MM.1S (cell line): ENCODE data around the gene DDX10.

ENCODE experiments used
- DNase-seq: peaks from one replicate; pipeline ENCODE4 v3.0.0-alpha.2; 2015
- H2AFZ ChIP-seq: fragments of 300-600 bp; sonication (generic); 2 replicates; pipeline ENCODE4 v1.6.0; 2016; ENCODE audit warnings: antibody characterized with exemption, low read length
- H3F3A ChIP-seq: fragments of 300-600 bp; sonication (generic); 2 replicates; pipeline ENCODE4 v1.6.1; 2016; ENCODE audit warnings: mild to moderate bottlenecking, antibody characterized with exemption, low read length, moderate library complexity, mixed read lengths; ENCODE audit not compliant: insufficient read depth
- H3K27ac ChIP-seq: fragments of 300-600 bp; sonication (generic); 2 replicates; pipeline ENCODE4 v1.5.1; 2016; ENCODE audit warnings: mild to moderate bottlenecking, low read length
- H3K27me3 ChIP-seq: fragments of 300-600 bp; sonication (generic); replicated peaks from 2 replicates; pipeline ENCODE4 v1.6.0; 2016; ENCODE audit warnings: low read length; ENCODE audit not compliant: insufficient read depth
- H3K36me3 ChIP-seq: fragments of 300-600 bp; sonication (generic); replicated peaks from 2 replicates; pipeline ENCODE4 v1.6.1; 2016; ENCODE audit warnings: mild to moderate bottlenecking, low read length, mixed read lengths; ENCODE audit not compliant: insufficient read depth
- H3K4me1 ChIP-seq: fragments of 300-600 bp; sonication (generic); 2 replicates; pipeline ENCODE4 v1.6.1; 2016; ENCODE audit warnings: low read length, mixed read lengths
- H3K4me2 ChIP-seq: fragments of 300-600 bp; sonication (generic); 2 replicates; pipeline ENCODE4 v1.6.0; 2016; ENCODE audit warnings: low read depth, low read length
- H3K4me3 ChIP-seq: fragments of 300-600 bp; sonication (generic); 2 replicates; pipeline ENCODE4 v1.5.1; 2016; ENCODE audit warnings: low read length, mixed read lengths
- H3K79me2 ChIP-seq: fragments of 300-600 bp; sonication (generic); 2 replicates; pipeline ENCODE4 v1.6.1; 2016; ENCODE audit warnings: mixed run types, low read length, mixed read lengths
- H3K9ac ChIP-seq: fragments of 300-600 bp; sonication (generic); 2 replicates; pipeline ENCODE4 v1.6.1; 2016; ENCODE audit warnings: low read length, mixed read lengths
- H3K9me2 ChIP-seq: fragments of 300-600 bp; sonication (generic); replicated peaks from 2 replicates; pipeline ENCODE4 v1.6.1; 2016; ENCODE audit warnings: mild to moderate bottlenecking, low read length, mixed read lengths; ENCODE audit not compliant: insufficient read depth
- H3K9me3 ChIP-seq: fragments of 300-600 bp; sonication (generic); replicated peaks from 2 replicates; pipeline ENCODE4 v1.6.1; 2016; ENCODE audit warnings: mild to moderate bottlenecking, low read length, mixed read lengths; ENCODE audit not compliant: insufficient read depth
- H4K20me1 ChIP-seq: fragments of 300-600 bp; sonication (generic); 2 replicates; pipeline ENCODE4 v1.6.1; 2016; ENCODE audit warnings: mild to moderate bottlenecking, low read length, moderate library complexity, mixed read lengths; ENCODE audit not compliant: insufficient read depth
- EZH2 ChIP-seq: fragments of 300-600 bp; sonication (generic); optimal IDR thresholded peaks from 2 replicates; pipeline ENCODE3; 2017; ENCODE audit warnings: low read depth, mild to moderate bottlenecking, antibody characterized with exemption, low read length, mixed read lengths
- EZH2phosphoT487 ChIP-seq: fragments of 300-600 bp; sonication (generic); IDR thresholded peaks from 2 replicates; pipeline ENCODE4 v1.6.1; 2018; ENCODE audit warnings: antibody characterized with exemption, low read length
- TF ChIP-seq, protein P1 (sequence below): fragments of 300-600 bp; sonication (generic); IDR thresholded peaks from 2 replicates; pipeline ENCODE4 v1.5.1; 2016; ENCODE audit warnings: antibody characterized with exemption, low read length, mixed read lengths

Gene DDX10

DNA sequence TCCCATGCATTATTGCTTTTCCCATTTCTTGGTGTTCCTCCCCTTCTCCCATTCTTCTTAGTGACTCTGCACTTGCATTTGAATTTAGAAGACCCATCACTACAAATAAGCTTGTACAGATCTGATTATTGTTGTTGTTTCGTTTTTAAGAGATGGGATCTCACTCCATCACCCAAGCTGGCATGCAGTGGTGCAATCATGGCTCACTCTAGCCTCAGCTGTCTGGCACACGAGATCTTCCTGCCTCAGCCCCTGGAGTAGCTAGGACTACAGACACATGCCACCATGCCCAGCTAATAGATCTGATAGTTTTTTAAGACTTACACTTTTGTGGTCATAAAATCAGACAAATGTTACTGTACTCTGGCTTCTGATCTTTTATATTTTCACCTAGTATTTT, 252.1 kb downstream of the DDX10 start:
- no peak overlapping the region for H3K9ac ChIP-seq
- H3K4me1 ChIP-seq: no peaks in the 10 kb centered on the region
- DNase-seq: no peak
- H3K9me3 ChIP-seq: no peaks in the 10 kb centered on the region
- no peak overlapping the region for H3K4me2 ChIP-seq
- no peaks in the 10 kb centered on the region for H3K9me2 ChIP-seq
- no peaks in the 10 kb centered on the region for H3F3A ChIP-seq
- no peaks in the 10 kb centered on the region for H3K36me3 ChIP-seq
- no peaks in the 10 kb centered on the region for H3K27me3 ChIP-seq
- H3K27ac ChIP-seq: no peak overlapping the region
- no peaks in the 10 kb centered on the region for H3K79me2 ChIP-seq
- TF ChIP-seq EZH2 (no peak), EZH2phosphoT487 (no peak)
- TF ChIP-seq, protein P1, sequence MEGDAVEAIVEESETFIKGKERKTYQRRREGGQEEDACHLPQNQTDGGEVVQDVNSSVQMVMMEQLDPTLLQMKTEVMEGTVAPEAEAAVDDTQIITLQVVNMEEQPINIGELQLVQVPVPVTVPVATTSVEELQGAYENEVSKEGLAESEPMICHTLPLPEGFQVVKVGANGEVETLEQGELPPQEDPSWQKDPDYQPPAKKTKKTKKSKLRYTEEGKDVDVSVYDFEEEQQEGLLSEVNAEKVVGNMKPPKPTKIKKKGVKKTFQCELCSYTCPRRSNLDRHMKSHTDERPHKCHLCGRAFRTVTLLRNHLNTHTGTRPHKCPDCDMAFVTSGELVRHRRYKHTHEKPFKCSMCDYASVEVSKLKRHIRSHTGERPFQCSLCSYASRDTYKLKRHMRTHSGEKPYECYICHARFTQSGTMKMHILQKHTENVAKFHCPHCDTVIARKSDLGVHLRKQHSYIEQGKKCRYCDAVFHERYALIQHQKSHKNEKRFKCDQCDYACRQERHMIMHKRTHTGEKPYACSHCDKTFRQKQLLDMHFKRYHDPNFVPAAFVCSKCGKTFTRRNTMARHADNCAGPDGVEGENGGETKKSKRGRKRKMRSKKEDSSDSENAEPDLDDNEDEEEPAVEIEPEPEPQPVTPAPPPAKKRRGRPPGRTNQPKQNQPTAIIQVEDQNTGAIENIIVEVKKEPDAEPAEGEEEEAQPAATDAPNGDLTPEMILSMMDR: no peak
- H2AFZ ChIP-seq: no peak overlapping the region
- no peak overlapping the region for H3K4me3 ChIP-seq
- no peaks in the 10 kb centered on the region for H4K20me1 ChIP-seq

DNA sequence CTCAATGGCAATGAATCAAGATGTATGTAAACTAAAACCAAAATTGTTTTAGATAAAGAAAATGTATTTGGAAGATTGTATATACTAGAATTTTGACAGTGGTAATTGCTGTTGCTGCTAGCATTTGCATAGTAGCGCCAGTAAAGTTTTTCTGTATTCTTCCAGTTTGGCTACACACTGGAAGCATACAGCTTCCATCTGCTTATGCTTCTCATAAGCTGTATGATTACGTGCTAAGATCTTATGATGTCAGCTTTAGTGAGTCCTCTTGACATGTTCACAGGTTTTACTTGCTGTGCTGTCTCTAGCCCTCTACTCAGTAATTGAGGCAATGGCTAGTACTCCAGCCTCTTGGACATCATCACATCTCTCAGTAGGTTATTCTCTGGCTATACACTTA, 256.3 kb downstream of the DDX10 start:
- Histone ChIP-seq H3K9ac (no peak overlapping the region), H3K4me3 (no peak overlapping the region), H3K9me3 (no peaks in the 10 kb centered on the region), H3K4me1 (no peaks in the 10 kb centered on the region), H3K9me2 (no peaks in the 10 kb centered on the region), H4K20me1 (no peaks in the 10 kb centered on the region), H2AFZ (no peak overlapping the region), H3K4me2 (no peak overlapping the region), H3K79me2 (no peaks in the 10 kb centered on the region), H3K27ac (no peak overlapping the region), H3K27me3 (no peaks in the 10 kb centered on the region), H3F3A (no peaks in the 10 kb centered on the region), H3K36me3 (no peaks in the 10 kb centered on the region)
- no peak for DNase-seq
- TF ChIP-seq, protein P1: no peak
- TF ChIP-seq EZH2: no peak
- no peak for TF ChIP-seq EZH2phosphoT487

DNA sequence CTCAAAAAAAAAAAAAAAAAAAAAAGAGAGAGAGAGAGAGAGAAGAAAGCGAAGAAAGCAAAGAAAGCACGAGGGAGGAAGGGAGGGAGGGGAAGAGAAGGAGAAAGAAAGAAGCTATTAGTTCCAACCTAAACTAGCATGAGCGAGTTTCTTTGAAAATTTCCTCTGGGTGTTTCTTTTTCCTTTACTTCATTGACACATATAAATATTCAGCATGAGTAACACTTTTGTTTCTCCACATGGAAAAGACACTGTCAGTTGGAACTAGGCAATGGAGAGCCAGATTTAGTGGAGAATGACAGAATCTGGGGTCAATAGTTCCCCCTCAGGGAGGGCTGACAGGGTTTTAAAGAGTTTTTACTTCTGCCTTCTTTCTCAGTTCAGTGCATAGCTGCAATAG, 257.4 kb downstream of the DDX10 start:
- Histone ChIP-seq H3K36me3 (no peaks in the 10 kb centered on the region), H3K9me3 (no peaks in the 10 kb centered on the region), H3K4me2 (no peak overlapping the region), H3F3A (no peaks in the 10 kb centered on the region), H4K20me1 (no peaks in the 10 kb centered on the region), H2AFZ (no peak overlapping the region), H3K4me1 (no peaks in the 10 kb centered on the region), H3K27me3 (no peaks in the 10 kb centered on the region), H3K27ac (no peak overlapping the region), H3K9ac (no peak overlapping the region), H3K9me2 (no peaks in the 10 kb centered on the region), H3K79me2 (no peaks in the 10 kb centered on the region), H3K4me3 (no peak overlapping the region)
- no peak for DNase-seq
- no peak for TF ChIP-seq EZH2
- TF ChIP-seq, protein P1: no peak
- no peak for TF ChIP-seq EZH2phosphoT487
